Stimulated activated CD4-positive, alpha-beta T cell treated with anti-CD3 and anti-CD28 coated beads, Interleukin-15, amount 100 ng/mL, for 48 hours (primary cell): ENCODE measurements around the gene CYFIP1.

ENCODE experiments used
- DNase-seq, 2 donors: peaks; one replicate each; pipeline ENCODE4 v3.0.0-alpha.2; 2020; ENCODE audit warnings: low read depth in 2 of 2

The CYFIP1 gene

DNA sequence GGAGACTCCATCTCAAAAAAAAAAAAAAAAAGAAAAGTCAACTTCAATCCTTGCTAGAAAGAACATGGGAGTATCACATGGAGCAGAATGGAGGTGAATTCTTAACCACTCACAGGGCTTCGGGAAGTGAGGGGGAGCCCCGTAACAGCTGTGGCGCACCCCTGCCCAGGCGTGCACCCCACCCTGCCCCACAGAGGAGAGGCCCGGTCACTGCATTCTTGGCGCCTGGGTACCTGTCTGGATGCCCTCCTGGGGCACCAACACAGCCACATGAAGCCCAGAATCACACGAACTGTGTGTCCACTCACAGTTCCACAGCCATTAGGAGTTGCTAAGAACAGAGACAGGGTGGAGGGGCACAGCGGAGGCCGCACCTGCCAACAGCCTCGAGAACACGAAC, 89.9 kb downstream of the CYFIP1 start:
- no peak for DNase-seq

DNA sequence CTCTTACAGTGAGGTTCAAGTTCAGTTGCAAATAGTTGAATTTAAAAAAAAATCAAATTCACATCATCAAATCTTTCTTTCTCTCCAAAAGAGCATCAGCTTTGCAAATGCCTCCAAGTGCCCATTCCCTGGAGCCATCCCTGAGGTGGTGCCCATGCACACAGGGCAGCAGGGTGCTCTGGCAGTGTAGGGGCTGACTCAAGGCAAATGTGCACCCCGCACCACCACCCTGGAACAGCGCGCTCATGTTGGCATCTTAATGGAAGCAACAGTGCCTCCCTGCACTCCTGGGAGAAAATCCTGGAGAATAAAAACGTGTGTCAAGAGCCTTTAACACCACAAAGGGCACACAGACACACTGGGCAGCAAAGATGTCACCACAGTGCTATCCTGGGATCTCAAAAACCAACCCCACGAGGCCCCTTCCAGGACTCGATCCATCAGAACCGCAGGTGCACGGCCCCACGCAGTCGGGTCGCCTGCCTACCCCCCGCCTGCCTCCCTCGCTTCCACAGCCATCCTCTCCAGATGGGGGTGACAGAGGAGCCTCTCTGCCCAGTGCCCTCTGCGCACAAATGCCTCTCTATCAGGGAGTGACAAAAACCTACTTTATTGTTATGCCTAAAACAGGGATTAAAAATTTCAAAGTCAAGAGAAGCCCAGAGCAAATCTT, 90.9 kb downstream of the CYFIP1 start:
- DNase-seq, result no peak

DNA sequence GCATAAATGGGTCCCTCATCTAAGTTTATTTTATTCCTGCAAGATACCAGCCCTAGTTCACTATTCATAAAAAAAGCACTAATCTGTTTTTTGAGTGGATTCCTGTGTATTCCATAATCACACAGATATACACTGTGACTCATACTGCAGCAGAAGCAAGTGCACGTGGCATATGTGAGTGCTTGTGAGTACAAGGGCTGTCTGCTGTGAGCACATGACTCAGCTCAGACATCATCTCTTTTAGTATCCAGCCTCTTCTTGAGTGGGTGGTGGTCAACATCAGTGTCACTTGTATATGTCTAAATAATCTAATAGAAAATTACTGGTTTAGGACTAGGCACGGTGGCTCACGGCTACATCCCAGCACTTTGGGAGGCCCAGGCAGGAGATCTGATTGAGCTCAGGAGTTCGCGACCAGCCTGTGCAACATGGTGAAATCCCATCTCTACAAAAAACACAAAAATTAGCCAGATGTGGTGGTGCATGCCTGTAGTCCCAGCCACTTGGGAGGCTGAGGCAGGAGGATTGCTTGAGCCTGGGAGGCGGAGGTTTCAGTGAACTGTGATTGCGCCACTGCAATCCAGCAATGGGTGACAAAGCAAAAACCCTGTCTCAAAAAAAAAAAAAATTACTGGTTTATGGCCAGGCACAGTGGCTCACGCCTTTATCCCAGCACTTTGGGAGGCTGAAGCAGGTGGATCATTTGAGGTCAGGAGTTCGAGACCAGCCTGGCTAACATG, 91.9 kb downstream of the CYFIP1 start:
- no peak for DNase-seq

DNA sequence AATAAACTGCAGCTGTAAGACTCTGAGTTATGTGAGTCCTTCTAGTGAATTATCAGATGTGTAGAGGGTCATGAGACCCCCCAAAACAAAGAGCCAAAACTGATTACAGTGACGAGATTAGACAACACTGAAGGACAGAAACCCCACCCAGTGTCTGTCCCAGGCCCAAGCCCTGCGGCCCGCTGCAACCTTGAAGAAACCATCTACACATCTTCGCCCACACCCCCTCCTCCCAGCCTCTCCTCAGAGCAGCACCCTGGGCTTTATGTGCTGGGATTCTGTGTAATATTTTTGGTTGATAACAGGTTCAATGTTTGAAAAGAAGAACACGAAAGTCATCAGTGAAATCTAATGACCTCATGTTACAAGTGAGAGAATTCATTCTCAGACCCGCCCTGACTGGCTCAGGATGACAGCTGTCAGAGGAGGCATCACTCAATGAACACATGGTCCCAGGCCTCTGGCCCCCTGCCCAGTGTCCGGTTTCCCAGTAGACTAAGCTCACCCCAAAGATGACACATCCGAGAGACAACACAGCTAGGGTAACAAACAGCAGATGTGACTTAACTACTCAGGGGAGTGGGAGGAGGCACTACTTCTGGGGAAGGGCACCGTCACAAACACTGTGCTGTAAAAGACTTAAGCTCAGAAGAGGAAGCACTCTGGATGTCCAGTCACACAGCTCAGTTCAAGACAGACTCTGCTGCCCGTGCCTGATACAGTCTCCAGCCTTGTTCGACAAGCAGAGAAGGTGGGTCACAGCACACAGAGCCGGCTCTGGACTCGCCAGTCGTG, 92.8 kb downstream of the CYFIP1 start:
- DNase-seq, result no peak

DNA sequence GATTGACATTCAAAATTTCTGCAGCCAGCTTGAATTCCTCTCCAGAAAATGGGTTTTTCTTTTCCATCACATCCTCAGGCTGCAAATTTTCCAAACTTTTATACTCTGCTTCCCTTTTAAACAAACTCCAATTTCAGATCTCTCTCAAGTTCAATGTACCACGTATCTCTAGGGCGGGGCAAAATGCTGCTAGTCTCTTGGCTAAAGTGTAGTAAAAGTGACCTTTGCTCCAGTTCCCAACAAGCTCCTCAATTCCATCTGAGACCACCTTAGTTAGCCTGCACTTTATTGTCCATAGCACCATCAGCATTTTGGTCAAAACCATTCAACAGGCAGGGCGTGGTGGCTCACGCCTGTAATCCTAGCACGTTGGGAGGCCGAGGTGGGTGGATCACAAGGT, 95.0 kb downstream of the CYFIP1 start:
- no peak for DNase-seq

DNA sequence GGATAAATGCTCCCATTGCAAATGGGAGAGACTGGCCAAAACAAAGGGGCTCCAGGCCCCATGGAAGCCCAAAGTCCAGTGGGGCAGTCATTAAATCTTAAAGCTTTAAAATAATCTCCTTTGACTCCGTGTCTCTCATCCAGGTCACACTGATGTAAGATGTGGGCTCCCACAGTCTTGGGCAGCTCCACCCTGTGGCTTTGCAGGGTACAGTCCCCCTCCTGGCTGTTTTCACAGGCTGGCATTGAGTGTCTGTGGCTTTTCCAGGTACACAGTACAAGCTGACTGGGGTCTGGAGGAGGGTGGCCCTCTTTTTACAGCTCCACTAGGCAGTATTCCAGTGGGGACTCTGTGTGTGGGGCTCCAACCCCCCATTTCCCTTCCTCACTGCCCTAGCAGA, 95.8 kb downstream of the CYFIP1 start:
- no peak for DNase-seq

DNA sequence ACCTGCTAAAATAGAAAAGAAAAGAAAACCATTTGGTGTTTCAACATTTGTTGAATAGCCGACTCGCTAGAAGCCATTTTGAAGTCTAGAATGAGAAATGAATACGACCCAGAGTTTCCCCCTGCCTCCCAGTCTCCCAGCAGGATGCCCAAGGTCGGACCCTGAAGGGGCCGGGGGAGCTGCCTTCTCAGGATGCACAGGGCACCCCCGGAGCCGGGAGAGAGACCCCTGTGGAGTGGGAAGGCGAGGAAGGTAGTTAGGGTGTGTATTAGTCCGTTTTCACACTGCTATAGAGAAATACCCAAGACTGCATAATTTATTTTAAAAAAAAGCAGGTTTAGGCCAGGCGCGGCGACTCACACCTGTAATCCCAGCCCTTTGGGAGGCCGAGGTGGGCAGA, 97.0 kb downstream of the CYFIP1 start:
- no peak for DNase-seq

DNA sequence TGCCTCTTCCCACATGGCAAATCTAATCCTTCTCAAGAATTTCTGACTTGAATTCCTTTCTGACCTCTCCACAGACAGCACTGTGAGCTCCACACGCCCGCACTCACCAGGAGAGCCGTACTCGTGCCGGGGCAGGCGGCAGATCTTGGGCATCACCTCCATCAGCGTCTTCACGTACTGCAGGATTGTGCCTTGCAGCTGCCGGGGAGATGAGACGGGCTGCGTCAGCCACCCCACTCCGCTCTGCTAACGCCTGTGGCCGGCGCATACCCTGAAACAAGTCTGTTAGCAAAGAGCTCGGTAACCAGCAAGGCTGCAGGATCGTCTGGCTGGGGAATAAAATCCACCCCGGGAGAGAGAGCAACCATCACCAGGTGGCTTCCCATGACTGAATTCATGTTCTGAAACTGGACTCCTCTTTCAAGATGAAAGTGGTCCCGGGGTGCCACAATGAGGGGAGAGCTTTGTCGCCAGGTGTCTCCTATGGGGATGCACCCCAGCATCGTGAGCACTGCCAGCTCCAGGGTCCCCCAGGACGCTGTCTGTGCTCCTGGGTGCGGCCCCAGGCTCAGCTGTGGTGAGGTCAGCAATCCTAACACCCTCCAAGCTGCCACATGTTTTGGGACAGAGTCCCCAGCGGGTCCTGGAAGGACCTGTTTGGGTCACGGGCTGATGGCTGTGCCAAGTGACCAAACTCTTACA, 98.3 kb downstream of the CYFIP1 start:
- no peak for DNase-seq

DNA sequence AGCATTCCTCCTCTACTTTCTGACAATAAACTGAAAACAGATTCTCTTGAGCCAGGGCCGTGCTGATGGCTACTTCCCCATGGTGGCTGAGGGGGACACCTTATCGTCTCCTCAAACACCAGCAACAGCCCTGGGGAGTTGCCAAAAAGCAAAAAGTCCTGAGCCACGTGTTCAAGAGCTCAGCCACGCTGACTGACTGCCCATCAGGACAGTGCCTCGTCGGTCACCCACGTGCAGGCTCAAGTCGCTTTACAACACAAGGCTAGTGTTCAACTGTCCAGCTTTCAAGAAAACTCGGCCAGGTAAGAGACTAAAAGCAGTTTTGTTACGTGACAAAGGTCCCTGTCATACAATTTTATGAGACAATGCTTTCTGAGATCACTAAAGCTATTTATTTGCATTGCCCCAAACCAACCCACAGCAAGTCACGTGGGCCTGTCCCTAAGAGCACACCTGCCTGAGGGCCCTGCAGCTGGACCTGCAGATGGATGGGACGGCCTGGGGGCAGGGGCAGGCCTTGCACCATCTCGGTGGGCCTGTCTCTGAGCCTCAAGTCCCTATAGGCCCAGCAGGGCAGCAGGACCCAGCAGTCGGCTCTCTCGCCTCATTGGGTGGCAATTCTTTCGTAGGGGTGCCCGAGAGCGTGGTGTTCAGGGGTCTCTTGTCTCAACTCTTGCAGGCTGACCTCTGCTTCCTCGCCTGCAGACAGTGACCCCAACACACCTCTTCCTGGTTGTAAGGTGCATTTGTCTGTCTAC, 99.0 kb downstream of the CYFIP1 start:
- DNase-seq, result no peak

DNA sequence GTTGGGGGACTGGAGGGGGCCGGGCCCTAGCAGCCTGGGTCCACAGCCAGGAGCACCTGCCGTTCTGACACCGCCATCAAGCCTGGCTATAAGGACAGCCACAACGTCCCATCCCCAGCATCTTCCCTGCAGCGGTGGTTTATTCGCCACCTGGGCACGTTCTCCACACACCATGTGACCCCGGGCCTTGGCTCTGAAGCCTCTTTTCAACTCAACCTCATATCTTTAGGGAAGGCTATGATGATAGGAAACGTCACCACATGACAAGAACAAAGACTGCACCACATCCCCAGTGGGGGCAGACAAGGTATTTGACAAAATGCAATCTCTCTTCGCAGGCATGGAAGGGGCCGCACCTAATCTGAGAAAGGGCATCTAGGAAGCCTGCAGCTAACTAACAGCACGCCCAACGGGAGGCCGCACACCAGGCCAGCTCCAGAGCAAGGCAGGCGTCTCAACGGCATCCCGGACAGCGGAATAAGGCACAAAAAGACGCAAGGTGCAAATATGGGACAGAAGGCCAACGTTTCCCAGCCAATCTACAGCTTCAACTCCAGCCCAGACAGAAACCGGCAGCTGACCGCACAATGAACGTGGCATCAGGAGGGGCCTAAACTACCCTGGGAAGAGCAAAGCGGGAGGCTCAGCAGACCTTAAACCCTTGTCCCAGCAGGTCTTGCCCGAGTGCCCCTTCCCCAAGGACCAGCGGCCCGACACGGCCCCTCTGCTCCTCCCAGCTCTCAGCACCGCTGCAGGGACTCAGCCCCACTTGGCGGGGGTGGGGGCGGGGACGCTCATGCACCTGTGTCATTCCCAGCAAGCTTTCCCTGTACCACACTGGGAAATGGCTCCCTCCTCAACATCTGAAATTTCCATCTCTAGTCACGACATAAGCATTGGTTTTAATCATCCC, 99.8 kb downstream of the CYFIP1 start:
- no peak for DNase-seq

DNA sequence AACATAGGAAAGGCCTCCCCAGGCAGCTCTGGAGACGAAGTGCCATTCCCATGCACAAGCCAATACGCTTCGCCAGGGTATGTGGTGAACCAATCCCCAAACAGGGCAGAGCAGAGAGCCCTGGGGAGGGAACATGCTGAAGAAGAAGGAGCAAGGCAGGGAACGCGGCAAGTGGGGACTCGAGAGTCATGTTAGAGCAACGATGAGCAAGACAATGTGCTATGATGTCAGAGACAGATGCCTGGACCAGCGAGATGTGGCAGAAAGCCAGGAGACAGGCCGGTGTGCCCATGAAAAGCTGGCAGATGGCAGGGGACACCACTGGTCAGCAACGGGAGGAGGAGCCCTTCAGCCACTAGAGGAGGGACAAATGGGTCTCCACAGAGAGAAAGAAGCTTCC, 102.1 kb downstream of the CYFIP1 start:
- no peak for DNase-seq

DNA sequence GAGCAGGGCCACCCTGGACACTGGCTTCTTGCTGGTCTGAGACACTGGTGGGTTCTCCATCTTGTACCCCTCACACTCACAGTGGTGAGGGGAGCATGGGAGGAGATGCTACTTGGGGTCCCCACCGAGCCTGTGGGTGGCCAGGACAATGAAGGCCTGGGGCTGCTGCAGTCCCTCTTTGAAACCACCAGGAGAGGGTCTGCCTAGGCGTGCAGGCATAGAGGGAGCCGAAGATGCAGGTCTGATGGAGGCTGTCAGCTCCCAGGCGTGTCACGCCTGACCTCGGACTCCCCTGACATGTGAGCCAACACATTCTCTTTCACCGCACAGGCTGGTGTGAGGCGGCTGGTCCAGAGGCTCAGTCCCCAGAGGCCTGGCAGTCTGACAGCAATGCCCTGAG, 102.6 kb downstream of the CYFIP1 start:
- DNase-seq, result no peak

DNA sequence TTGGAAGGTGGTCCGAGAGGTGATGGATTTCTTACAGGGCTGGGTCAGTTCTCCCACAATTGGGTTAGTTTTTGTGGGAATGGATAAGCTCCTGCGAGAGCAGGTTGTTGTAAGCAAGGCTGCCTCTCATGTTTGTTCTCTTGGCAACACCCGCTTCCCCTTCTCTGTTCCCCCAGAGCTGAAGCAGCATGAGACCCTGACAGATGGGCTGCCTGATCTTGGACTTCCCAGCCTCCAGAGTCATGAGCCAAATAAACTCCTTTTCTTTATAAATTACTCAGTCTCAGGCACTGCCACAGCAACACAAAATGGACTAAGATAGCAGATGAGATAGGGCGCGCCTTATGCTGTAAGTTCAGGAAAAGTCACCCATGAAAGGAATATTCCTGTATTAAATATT, 103.1 kb downstream of the CYFIP1 start:
- no peak for DNase-seq

DNA sequence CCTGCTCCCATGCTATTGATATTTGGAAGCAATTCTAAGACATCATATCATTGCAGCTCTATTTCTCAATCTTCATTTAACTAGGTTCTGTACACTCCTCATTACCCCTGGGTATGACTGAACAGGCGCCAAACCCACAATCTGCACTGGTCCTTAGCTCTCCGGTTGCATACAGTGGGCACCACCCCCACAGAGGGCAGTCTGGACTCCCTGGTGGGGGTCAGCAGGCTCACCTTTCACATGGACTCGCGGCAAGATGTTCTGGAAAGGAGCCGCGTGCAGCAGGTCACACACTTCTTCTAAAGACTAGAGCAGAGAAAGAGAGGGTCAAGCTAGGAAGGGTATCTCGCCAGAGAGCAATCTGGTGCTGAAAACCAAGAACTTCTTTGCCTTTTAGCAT, 105.2 kb downstream of the CYFIP1 start:
- no peak for DNase-seq

DNA sequence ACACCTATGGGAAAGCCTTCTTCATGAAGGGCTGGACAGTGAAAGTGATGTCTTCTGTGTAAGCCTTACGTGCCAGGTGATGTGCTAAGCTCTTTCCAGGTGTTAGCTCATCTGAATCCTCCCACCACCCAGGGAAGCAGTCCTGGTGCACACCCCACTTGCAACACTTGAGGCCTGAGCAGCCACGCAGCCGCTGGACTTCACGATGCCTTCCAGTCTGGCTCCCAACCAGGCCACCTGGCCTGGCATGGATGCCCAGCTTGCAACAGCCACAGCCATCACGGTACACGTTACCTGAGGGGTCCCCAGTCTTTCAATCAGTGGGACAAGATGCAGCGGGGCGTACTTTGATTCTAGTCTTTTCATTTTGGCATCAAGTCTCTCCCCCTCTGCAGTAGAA, 105.9 kb downstream of the CYFIP1 start:
- DNase-seq, result no peak

DNA sequence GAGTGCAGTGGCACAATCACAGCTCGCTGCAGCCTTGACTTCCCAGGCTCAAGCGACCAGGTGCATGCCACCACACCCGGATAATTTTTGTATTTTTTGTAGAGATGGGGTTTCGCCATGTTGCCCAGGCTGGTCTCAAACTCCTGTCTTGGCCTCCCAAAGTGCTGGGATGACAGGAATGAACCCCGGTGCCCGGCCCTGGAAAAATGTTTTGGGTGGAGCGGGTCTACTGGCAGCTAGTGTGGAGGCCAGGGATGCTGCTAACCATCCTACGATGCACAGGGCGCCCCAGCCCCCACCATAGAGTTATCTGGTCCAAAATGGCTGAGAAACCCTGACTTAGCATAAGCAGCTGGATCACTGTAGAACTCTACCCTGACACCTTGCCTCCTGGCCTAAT, 106.3 kb downstream of the CYFIP1 start:
- no peak for DNase-seq

DNA sequence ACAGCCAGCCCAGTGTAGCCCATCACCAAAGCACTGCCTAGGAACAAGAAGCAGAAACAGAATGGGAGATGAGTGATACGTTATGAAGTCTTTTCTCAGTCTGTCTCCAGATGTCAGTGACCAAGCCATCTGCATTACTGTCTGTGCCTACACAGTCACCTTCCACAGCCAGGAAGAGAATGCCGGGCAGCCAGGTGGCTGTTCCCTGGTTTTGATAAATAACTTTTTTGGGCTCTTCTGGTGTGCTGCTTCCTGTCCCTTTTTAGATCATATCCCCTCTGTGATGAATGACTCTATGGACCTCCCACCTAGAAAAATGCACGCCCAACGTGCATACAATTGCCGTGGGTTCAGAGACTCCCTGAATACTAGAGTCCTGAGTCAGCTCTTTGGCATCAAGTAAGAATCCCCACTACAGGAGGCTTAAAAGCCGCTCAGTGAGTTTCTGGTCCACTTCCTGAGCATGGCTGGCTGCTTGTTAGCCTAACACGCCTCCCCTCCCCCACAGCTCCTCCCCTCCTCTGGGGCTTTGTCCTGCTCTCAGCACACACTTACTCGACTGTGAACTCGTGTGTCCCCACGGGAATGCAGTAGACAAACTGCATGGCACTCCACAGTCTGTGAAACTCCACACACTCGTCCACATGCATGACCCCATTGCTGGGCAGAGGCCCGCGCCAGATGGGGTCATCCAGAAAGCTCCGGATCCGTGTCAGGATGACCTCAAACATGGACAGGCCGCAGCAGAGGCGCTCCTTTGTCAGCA, 107.0 kb downstream of the CYFIP1 start:
- DNase-seq, result no peak

DNA sequence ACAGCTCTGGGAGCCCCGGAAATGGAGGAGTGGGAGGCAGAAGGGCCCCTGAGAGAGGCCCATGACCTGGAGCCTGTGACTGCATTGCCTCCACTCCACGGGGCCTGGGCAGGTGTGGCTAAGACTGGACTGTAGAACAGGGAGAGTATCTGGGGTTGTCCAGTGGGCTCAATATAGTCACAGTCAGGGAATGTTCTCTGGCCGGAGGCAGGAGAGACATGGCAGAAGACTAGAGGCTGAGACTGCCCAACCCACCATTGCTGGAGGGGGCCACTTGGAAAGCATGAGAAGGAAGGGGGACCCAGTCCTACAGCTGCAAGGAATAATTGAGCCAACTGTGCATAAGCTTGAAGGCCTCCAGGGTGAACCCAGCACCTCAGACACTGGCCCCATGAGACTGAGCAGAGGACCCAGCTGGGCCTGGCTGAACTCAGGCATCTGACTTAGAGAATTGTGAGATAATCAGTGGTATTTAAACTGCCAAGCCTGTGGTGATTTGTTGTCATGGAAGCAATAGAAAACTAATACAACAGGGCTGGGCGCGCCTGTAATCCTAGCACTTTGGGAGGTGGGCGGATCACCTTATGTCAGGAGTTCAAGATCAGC, 108.6 kb downstream of the CYFIP1 start:
- DNase-seq, result no peak

DNA sequence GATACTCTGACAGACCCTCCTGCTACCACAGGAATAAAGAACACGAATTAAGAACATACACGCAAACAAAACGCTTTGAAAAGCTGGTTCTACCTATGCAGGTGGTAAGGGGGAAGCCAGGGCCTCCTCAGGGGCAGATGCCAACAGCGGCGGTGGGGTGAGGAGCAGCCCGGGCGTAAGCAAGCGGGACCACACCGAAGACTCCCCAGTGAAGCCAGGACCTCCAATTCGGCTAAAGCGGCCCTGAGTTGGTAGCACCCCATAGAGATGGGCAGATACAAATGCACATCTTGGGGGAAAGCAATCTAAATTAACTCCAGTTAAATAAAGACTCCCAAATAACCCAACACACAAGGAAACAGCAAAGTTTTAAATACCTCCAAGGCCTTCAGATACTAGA, 109.3 kb downstream of the CYFIP1 start:
- DNase-seq, result no peak
